ENCODE results near the gene NDFIP2.

NDFIP2 gene, protein sequence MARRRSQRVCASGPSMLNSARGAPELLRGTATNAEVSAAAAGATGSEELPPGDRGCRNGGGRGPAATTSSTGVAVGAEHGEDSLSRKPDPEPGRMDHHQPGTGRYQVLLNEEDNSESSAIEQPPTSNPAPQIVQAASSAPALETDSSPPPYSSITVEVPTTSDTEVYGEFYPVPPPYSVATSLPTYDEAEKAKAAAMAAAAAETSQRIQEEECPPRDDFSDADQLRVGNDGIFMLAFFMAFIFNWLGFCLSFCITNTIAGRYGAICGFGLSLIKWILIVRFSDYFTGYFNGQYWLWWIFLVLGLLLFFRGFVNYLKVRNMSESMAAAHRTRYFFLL

DNA sequence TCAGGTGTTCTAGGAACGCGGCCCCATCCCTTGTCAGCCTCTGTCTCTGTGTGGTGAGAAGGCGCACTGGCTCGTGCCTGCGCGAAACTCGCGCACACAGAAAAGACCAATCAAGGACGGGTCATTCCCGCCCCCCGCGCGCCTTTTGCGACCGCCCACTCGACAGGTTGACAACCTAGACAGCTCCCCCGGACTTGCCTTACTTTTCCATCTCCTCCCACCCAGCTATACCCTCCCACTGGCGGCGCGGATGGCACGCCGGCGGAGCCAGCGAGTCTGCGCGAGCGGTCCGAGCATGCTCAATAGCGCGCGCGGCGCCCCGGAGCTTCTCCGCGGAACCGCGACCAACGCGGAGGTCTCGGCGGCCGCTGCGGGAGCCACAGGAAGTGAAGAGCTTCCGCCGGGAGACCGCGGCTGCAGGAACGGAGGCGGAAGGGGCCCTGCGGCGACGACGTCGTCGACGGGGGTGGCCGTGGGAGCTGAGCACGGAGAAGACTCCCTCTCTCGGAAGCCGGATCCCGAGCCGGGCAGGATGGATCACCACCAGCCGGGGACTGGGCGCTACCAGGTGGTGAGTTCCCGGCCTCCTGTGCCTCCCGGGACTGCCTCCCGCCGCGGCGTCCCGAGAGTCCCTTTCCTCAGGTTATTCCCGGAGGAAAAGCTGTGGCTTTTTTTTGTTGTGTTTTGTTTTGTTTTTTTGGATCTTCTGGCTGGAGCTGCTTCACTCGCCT lies at the start of gene NDFIP2:
Gene NDFIP2, plus strand, starts transcription at position 202 of the 731 bp plus-strand sequence. Its CDS starts 49 bp downstream, at position 251.
- DNase-seq, result peak; percentile 33

- DNase-seq, result no peak
These were observed 48.9 kb upstream of the NDFIP2 start for GRCh38 chr13:79432086-79432485.

DNA sequence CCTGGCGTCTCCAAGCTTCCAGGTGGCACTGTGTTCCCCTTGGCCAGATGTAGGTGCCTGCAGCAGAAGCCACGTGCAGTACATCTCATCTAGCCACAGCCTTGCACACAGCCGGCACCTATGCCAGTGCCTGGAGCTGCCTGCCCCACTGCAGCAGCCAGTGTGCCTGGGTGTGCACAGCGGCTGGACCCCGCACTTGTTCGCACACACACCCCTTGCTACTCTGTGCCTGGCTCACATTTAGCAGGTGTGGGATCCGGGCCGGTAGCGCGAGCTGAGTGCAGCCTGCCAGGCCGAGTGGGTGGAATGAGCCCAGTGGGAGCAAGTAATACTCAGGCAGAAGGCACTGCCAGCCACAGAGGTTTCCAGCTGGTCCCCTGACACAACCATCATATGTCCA lies 48.0 kb upstream of the NDFIP2 start:
- no peak for DNase-seq

DNA sequence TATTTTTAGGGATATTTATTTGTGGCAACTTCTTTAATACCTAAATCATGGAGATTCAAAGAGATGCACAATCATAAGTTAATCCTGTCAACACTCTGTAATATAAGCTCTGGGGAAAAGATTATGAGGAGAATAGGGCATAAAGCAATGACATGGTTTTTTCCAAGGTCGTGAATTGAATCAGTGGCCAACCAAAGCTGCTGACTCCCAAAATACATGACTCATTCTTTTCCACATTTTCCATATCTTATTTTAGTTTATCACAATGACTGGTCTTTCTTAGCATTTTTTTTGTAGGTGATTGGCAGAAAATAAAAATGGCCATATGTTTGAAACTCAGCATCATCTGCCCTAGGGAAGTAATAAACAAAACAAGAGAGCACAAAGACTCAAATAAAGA lies 46.4 kb upstream of the NDFIP2 start:
- DNase-seq, result no peak

- no peak for DNase-seq
These were observed 45.4 kb upstream of the NDFIP2 start for GRCh38 chr13:79435561-79435990.

- DNase-seq, result no peak
These were observed 41.7 kb upstream of the NDFIP2 start for GRCh38 chr13:79439275-79439674.

- no peak for DNase-seq
These were observed 39.9 kb upstream of the NDFIP2 start for GRCh38 chr13:79440958-79441528.

- no peak for DNase-seq
These were observed 38.7 kb upstream of the NDFIP2 start for GRCh38 chr13:79442221-79442620.

DNA sequence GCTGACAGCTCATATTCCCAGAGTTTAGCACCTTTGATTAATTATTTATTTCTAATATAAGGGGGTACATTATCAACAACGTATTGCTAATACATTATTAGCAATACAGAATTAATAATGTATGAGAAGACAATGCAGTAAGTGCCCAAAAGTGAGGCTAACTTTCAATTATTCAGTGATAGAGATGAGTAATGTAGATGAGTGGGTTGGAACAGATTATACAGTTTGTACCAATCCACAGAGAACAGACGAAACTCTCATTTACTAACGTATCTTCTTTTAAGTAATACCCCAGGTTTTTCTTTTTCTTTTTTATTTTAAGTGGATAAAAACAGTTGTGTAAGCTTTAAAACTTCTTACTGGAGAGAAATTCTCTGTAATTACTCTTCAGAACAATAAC lies 38.2 kb upstream of the NDFIP2 start:
- DNase-seq, result no peak

DNA sequence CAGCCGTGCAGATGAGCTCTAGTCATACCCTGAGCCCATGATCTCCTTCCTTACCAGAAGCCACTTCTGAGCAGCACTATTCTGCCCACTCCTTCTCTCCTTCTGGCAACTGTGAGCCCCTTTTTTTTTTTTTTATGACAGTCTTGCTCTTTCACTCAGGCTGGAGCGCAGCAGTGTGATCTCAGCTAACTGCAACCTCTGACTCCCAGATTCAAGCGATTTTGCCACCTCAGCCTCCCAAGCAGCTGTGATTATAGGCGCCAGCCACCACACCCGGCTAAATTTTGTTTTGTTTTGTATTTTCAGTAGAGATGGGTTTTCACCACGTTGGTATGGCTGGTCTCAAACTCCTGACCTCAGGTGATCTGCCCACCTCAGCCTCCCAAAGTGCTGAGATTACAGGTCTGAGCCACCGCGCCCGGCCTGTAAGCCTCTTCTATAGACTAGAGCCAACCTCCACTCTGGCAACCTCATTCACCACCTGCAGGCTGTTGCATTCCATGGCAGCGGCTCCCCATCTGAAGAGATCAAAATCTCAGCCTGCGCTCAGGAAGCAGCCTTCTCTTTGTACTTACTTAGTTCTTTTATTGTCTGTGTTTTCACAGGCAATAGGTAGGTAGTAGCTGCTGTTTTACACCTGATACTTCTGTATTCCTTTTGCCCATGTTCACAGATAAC lies 34.8 kb upstream of the NDFIP2 start:
- DNase-seq, result no peak

DNA sequence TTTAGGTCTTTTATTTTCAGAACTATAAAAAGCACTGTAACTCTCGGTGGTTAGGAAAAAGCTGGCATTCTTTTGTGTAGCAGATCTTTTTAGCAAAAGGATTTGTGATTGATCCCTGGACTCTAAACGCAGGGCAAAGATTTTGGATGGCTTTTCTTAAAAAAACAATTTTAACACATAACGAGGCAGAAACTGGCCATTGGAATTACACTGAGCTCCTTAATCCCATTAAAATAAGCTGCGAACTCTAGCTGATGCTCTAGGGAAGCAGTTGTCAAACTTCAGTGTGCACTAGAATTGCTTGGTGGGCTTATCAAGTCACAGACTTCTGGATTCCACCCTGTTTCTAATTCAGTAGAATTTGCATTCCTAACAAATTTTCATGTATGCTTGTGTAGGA lies 33.8 kb upstream of the NDFIP2 start:
- no peak for DNase-seq

DNA sequence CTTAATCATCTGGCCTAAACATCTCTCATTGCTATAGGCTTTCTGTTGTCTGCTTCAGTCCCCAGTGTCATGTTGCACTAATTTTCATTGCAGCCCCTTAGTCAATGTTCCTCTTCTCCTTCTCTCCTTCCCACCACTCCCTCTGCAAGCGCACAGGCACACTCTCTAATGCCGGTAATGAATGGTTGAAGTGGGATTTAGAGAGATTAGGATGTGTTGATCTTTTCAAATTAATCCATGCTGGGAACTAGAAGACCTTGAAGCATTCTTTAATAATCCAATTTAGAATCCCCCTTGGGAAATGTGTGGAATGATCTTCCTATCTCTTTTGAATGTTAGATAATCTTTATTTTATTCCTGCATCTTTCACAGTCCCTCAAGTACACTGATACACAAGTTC lies 33.2 kb upstream of the NDFIP2 start:
- no peak for DNase-seq

DNA sequence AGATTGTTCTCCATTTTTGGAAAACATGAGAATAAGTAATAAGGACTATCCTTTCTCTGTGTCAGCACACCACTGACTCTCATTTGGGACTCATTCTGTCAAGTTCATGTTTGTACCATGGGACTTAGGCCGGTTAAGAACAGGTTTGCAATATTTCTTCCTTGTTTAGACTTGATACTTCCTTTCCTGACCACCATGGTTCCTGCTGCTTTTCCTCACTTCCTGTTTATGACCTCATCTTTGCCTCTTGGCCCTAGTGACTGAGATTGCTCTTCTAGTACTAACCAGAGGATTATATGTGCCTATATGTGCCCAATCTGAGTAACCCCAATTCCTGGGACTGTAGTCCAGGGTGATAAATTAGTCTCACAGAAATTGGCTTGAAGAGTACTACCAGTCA lies 32.5 kb upstream of the NDFIP2 start:
- no peak for DNase-seq

DNA sequence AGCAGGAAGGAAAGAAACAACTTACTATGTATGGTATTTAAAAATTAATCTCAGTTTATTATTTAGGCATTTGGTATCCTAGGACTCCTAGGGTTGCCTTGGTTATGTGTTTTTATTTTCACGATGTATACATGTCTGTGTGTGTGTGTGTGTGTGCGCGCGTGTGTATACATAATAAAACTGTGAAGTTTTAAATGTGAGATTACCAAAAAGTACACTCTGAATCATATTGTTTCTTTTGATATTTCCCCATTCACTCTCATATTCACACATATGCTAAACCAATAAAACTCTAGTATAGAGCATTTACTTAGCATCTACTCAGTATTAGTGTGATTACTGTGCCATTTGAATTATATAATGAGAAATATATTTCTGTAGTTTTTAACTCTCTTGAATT lies 30.8 kb upstream of the NDFIP2 start:
- no peak for DNase-seq

GRCh38 chr13:79451500-79451962 lies 29.4 kb upstream of the NDFIP2 start:
- no peak for DNase-seq

DNA sequence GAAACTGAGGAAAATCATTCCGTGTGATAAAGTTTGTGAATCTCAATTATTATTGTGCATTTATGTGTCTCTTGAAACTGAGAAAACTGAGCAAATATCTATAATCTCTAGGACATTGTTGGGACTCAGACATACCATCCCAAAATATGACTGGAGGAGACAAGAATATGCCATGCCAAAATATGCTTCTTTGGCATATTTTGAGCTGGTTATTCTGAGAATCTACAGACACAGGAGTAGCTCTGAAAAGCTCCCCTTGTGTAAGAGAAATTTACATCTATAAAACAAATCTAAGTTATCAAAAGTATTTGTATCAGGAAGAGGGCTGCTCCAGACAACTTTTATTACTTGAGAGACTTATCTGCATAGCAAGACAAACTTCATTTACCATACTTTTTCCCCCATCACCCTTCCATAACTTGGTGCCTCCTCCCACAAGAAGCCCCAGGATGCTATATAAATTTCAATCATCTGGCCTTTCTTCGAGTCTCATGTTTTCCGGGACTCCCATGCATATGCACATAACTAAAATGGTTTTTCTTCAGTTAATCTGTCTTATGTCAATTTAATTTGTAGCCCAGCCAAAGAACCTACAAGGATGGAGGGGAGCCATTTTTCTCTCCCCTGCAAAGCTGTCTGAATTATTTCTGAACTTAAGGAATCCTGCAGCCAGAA lies 28.6 kb upstream of the NDFIP2 start:
- no peak for DNase-seq

DNA sequence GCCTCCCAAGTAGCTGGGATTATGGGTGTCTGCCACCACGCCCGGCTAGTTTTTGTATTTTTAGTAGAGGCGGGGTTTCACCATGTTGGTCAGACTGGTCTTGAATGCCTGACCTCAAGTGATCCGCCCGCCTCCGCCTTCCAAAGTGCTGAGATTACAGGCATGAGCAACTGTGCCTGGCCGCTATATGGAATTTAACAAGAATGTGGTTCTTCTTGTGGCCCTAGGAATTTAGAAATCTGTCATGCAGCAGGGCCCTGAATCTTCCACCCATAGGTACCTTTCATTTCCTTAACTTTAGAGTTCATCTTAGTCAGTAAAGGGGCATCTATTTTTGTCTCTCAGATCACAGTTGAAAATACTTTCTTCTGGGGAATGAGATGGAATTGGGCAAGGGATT lies 25.6 kb upstream of the NDFIP2 start:
- DNase-seq, result no peak

DNA sequence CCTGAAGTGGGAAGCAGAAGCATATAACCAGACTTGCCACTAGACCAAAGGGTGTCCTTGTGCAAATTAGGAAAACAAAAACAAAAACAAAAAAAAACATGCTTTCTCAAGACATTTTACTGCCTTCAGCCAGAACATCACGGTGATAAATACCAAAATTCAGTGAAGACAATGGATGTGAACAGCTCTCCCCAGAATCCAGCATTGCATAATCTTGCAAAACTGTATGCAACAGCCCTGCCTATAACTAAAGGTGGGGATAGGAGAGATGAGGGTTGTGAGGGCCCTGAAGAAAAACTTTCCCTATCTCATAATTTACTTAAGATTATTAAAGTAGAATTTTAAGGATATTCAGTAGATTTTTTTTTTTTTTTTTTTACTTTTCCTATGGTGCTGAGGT lies 24.9 kb upstream of the NDFIP2 start:
- no peak for DNase-seq

GRCh38 chr13:79456656-79457365 lies 24.1 kb upstream of the NDFIP2 start:
- no peak for DNase-seq

DNA sequence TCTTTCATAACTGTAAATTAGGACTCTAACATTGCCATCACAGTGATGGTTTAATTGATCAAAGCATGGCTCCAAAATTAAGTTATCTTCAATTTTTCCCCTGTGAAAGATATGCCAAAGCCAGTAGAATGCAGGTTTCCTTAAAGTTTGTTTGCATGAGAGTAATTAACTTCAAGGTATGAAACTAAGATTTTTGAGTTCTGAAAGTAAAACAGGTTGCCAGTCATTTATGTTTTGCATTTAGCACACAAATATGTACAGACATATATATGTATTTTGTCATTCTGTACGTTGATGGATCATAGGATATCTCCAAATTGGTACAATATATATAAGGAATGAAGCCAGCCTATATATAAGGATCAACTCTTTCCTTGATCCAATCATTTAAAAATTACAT lies 23.6 kb upstream of the NDFIP2 start:
- no peak for DNase-seq

GRCh38 chr13:79457948-79458347 lies 23.0 kb upstream of the NDFIP2 start:
- no peak for DNase-seq

DNA sequence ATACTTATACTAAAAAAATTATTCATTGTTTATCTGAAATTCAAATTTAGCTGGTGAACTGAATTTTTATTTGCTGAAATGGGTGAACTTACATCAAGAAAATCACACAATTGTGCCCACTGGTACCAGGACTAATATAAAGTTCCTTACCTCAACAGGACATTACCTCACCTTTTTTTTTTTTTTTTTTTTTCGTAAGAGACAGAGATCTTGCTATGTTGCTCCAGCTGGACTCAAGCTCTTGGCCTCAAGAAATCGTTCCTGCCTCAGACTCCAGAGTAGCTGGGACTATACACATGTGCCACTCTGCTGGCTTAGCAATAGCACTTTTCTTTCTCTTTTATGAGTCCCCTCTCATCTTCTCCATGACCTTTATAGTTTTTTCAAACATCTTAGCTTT lies 22.5 kb upstream of the NDFIP2 start:
- no peak for DNase-seq

Data from NCI-H510A treated with DMSO at 0.1 percent for 48 hours (cell line).